K562 (cell line): ENCODE measurements around the gene SPRYD3. TPM values are rescaled to one million over a fixed set of nuclear protein-coding genes. Genes with fewer than 3 reads are reported as not detected.

Source experiments
- ATAC-seq: fragments of 200-7000 bp; cut with Tn5 transposase; 3 replicates; pipeline ENCODE4 v1.9.1; 2020; ENCODE audit warnings: moderate library complexity
- BruUV-seq: library from RNA; stranded (reverse); fragments of 400-500 nt; replicated peaks from 2 replicates; lab custom pipeline; 2021; lab: Mats Ljungman, UMichigan
- CTCF ChIA-PET: fragments of 300-600 bp; formaldehyde crosslinking; extraction: SDS; loops from one replicate; lab custom pipeline; 2021; ENCODE audit warnings: low intra/inter-chr PET ratio; lab: Yijun Ruan, JAX
- POLR2A ChIA-PET: fragments of 300-600, 350-650 bp; sonication (Branson Sonifier 250); formaldehyde crosslinking; extraction: SDS; loops from one replicate; lab custom pipeline; 2021; ENCODE audit warnings: antibody characterized with exemption, inconsistent platforms; lab: Yijun Ruan, JAX
- DNase-seq, 4 experiments: peaks; one replicate each; pipeline versions ENCODE4 v3.0.0 to v3.0.0-alpha.2; 2011 to 2018; ENCODE audit warnings: low spot score in 3 of 4, mixed read lengths in 3 of 4; ENCODE audit errors: extremely low read depth in 1 of 4
- FAIRE-seq: peaks from 2 replicates; lab custom pipeline; 2011; peaks lifted over from hg19 to GRCh38; lab: Jason Lieb, UNC
- H2AFZ ChIP-seq: 2 replicates; pipeline ENCODE4 v1.6.0; 2011; ENCODE audit warnings: low read depth, low read length, control low read depth, inconsistent platforms
- H3K27ac ChIP-seq: fragments of 200-600 bp; 3 replicates; pipeline ENCODE4 v1.8.0; 2011; ENCODE audit warnings: low read depth, mild to moderate bottlenecking, control low read depth, inconsistent platforms, low read length, moderate library complexity, mixed read lengths; ENCODE audit errors: extremely low read depth
- H3K27me3 ChIP-seq, 2 experiments: fragments of 300-600 bp in 1 of 2; 2 replicates in 1 of 2; 3 replicates in 1 of 2; pipeline versions ENCODE4 v1.6.0 to v1.8.0; 2011; ENCODE audit warnings: inconsistent platforms in 2 of 2, low read length in 2 of 2, mild to moderate bottlenecking in 1 of 2, mixed read lengths in 1 of 2, moderate library complexity in 1 of 2; ENCODE audit not compliant: control insufficient read depth in 2 of 2, insufficient read depth in 2 of 2
- H3K36me3 ChIP-seq: fragments of 300-600 bp; 3 replicates; pipeline ENCODE4 v1.8.0; 2011; ENCODE audit warnings: mild to moderate bottlenecking, low read length, inconsistent platforms; ENCODE audit not compliant: control insufficient read depth, insufficient read depth
- H3K4me1 ChIP-seq, 2 experiments: fragments of 200-600 bp in 1 of 2; replicated peaks in 1 of 2; 2 replicates in 1 of 2; 3 replicates in 1 of 2; pipeline versions ENCODE4 v1.5.1 to v1.8.0; 2011; ENCODE audit warnings: inconsistent platforms in 2 of 2, low read length in 2 of 2, mild to moderate bottlenecking in 1 of 2, mixed read lengths in 1 of 2, moderate library complexity in 1 of 2; ENCODE audit not compliant: control insufficient read depth in 2 of 2, insufficient read depth in 2 of 2
- H3K4me2 ChIP-seq: 2 replicates; pipeline ENCODE4 v1.6.1; 2011; ENCODE audit warnings: low read length, control low read depth, inconsistent platforms, mixed read lengths; ENCODE audit not compliant: insufficient read depth
- H3K4me3 ChIP-seq: fragments of 200-600 bp; sonication (generic), shearing (Covaris generic); 2 replicates; pipeline ENCODE4 v1.5.1; 2016; ENCODE audit warnings: control low read depth, inconsistent platforms
- H3K79me2 ChIP-seq: fragments of 200-600 bp; 3 replicates; pipeline ENCODE4 v1.8.0; 2011; ENCODE audit warnings: low read length, inconsistent platforms; ENCODE audit not compliant: control insufficient read depth, insufficient read depth
- H3K9ac ChIP-seq, 2 experiments: 2 replicates each; pipeline versions ENCODE4 v1.6.0 to v1.6.1; 2011; ENCODE audit warnings: low read depth in 2 of 2, low read length in 2 of 2, control low read depth in 1 of 2, inconsistent platforms in 1 of 2, mild to moderate bottlenecking in 1 of 2, mixed read lengths in 1 of 2; ENCODE audit not compliant: insufficient read depth in 1 of 2
- H3K9me1 ChIP-seq: one replicate; pipeline ENCODE4 v1.6.0; 2011; ENCODE audit warnings: inconsistent platforms, mild to moderate bottlenecking, low read length, moderate library complexity; ENCODE audit not compliant: control insufficient read depth, insufficient read depth
- H3K9me3 ChIP-seq: replicated peaks from 2 replicates; pipeline ENCODE4 v1.5.1; 2011; ENCODE audit warnings: low read depth, low read length, inconsistent platforms; ENCODE audit not compliant: control insufficient read depth, insufficient read depth
- H4K20me1 ChIP-seq: replicated peaks from 2 replicates; pipeline ENCODE4 v1.6.1; 2011; ENCODE audit warnings: low read length, inconsistent platforms, mixed read lengths; ENCODE audit not compliant: control insufficient read depth, insufficient read depth
- CREB1 ChIP-seq, 2 experiments: sonication (generic) in 1 of 2; formaldehyde crosslinking in 1 of 2; IDR thresholded peaks; 2 replicates each; pipeline versions ENCODE4 v1.6.1 to v1.8.0; 2012 to 2022; ENCODE audit warnings: inconsistent platforms in 1 of 2, mild to moderate bottlenecking in 1 of 2, missing genetic modification reagents in 1 of 2, moderate library complexity in 1 of 2
- E2F4 ChIP-seq: sonication (generic); formaldehyde crosslinking; IDR thresholded peaks from 2 replicates; pipeline ENCODE4 v1.8.0; 2022; ENCODE audit warnings: mild to moderate bottlenecking, low read depth, missing genetic modification reagents
- MAX ChIP-seq: sonication (generic); formaldehyde crosslinking; IDR thresholded peaks from 2 replicates; pipeline ENCODE4 v1.9.0; 2022; ENCODE audit warnings: mild to moderate bottlenecking, missing genetic modification reagents
- MXI1 ChIP-seq: IDR thresholded peaks from 2 replicates; pipeline ENCODE4 v1.6.1; 2011; ENCODE audit warnings: low read depth, mild to moderate bottlenecking, improper control_type of control experiment, low read length
- PRDM10 ChIP-seq: fragments of 450-650 bp; IDR thresholded peaks from 2 replicates; pipeline ENCODE4 v1.6.1; 2018; ENCODE audit not compliant: partially characterized antibody
- SRSF3 ChIP-seq: fragments of 200-400 bp; formaldehyde crosslinking; IDR thresholded peaks from 2 replicates; pipeline ENCODE4 v1.6.1; 2016; ENCODE audit warnings: mild to moderate bottlenecking, low read length, moderate library complexity; ENCODE audit not compliant: insufficient read depth
- TRIM28 ChIP-seq: fragments of 450-650 bp; IDR thresholded peaks from 2 replicates; pipeline ENCODE4 v1.6.1; 2017
- USF1 ChIP-seq: sonication (generic); formaldehyde crosslinking; IDR thresholded peaks from 2 replicates; pipeline ENCODE4 v1.9.0; 2022; ENCODE audit warnings: mild to moderate bottlenecking, missing genetic modification reagents
- WGBS: fragments of 100-300 bp; shearing (Covaris generic); methylation state at CpG from one replicate; pipeline ENCODE4 v1.1.6; 2016; ENCODE audit warnings: low coverage, mixed read lengths; ENCODE audit not compliant: insufficient coverage; ENCODE audit errors: missing lambda C conversion rate; 5-methylcytosine and 5-hydroxymethylcytosine counted together
- in situ Hi-C: fragments of 300-500 bp; cut with MboI; formaldehyde crosslinking; loops from 4 replicates; pipeline ENCODE4 v1.15.0; 2018; ENCODE audit warnings: inconsistent platforms, mixed read lengths
- intact Hi-C: fragments of 100-400 bp; cut with micrococcal nuclease; formaldehyde crosslinking; loops from 2 replicates; pipeline ENCODE4 v1.14.2; 2022
- polyA plus RNA-seq, 8 experiments: library from polyadenylated mRNA; depleted of rRNA in 4 of 8; stranded (reverse) in 5 of 8; unstranded in 3 of 8; fragments of >200 nt; fragmentation: Nextera tagmentation in 2 of 8; fragmentation: Illumina TruSeq in 1 of 8; extraction: Ambion mirVana in 2 of 8; extraction: Trizol in 1 of 8; gene quantifications; 2 replicates each; pipeline versions ENCODE4 v1.2.1 to v1.2.3, GENCODE V29; 2011 to 2014; ENCODE audit warnings: inconsistent platforms in 1 of 8, missing spikeins in 1 of 8
- total RNA-seq, 7 experiments: library from RNA; depleted of rRNA in 6 of 7; stranded (reverse); fragments of >200 nt in 6 of 7; fragmentation: Illumina TruSeq in 2 of 7; extraction: Trizol in 2 of 7; gene quantifications; 2 replicates each; pipeline versions ENCODE4 v1.2.1 to v1.2.3, GENCODE V29; 2011 to 2021; ENCODE audit warnings: low replicate concordance in 1 of 7

The SPRYD3 gene
- total and polyA plus RNA-seq, 9 of the 15 experiments (the other 6 are each of a cell fraction or from before 2014, with no cell fraction given), result 1.5 to 13.6 (median 7.6) TPM

GRCh38 chr12:53048033-53048779 is 31.0 kb downstream of the SPRYD3 start:
- peak in 1 of 4 experiments; percentile 8 for DNase-seq
- H2AFZ ChIP-seq, result peak overlapping the region; percentile 50; the same call in 1 of the 2 replicates
- in situ Hi-C loops, result no loop called here
- no TSS peak for BruUV-seq
- peaks cover 5% of the 10 kb centered on the region; the same call in 1 of the 3 replicates for H3K79me2 ChIP-seq
- ChIA-PET POLR2A (interaction anchor here (0.5 to 3.8 kb wide), 7 partner anchors 11 to 462 kb away, joined by 3 to 20 read pairs (median 3); no protein-coding TSS in a partner anchor), CTCF (no interaction called here)
- H3K9me3 ChIP-seq, result no peaks in the 10 kb centered on the region
- H3K27me3 ChIP-seq, result no peaks in the 10 kb centered on the region
- WGBS, result 71% methylated on average over 8 of the region's 10 CpGs
- ATAC-seq, result no peak
- no peaks in the 10 kb centered on the region for H3K9me1 ChIP-seq
- intact Hi-C loops, result loop anchor here (5.0 kb wide), 1 partner anchor 41 kb away; the partner anchor contains the start of gene EIF4B
- H4K20me1 ChIP-seq, result no peaks in the 10 kb centered on the region
- peaks cover 2% of the 10 kb centered on the region; the same call in 1 of the 3 replicates for H3K36me3 ChIP-seq
- H3K9ac ChIP-seq, result peak overlapping the region in 1 of 2 experiments; percentile 89; a peak in 2 of 4 replicates
- TF ChIP-seq MAX (CRISPR knock-in tag), result peak; percentile 12; the same call in 1 of the 2 replicates
- no peak for TF ChIP-seq TRIM28
- TF ChIP-seq SRSF3, result 0 out of 2 replicates have a peak, but pooled peaks have one; percentile 2
- no peak for TF ChIP-seq CREB1 (IDR thresholded peaks at IDR 0.05)
- TF ChIP-seq CREB1 (CRISPR knock-in tag; IDR thresholded peaks at IDR 0.05), result no peak; the same call in 1 of the 2 replicates
- TF ChIP-seq E2F4 (CRISPR knock-in tag), result 0 out of 2 replicates have a peak, but pooled peaks have one; percentile 32
- TF ChIP-seq USF1, result peak; percentile 43; the same call in 1 of the 2 replicates
- no peak for TF ChIP-seq MXI1
- peak; percentile 62 for TF ChIP-seq PRDM10
- H3K4me3 ChIP-seq, result peak overlapping the region; percentile 31; the same call in 1 of the 2 replicates
- H3K27ac ChIP-seq, result peak overlapping the region; percentile 53; the same call in 1 of the 3 replicates
- no peak overlapping the region; the same call in 1 of the 2 replicates for H3K4me2 ChIP-seq
- no peak for FAIRE-seq
- H3K4me1 ChIP-seq, result peaks cover 60 to 81% of the 10 kb centered on the region in 2 experiments
